ENCODE measurements around the gene ZNF354C.

ZNF354C gene

GRCh38 chr5:179119415-179120170 is 59.4 kb downstream of the ZNF354C start:
- Mint-ChIP-seq H3K4me3 (no peak overlapping the region), H3K4me1 (ENCODE audit: low read depth) (no peaks in the 10 kb centered on the region), H3K27ac (no peak overlapping the region), H3K9me3 (peaks cover 85% of the 10 kb centered on the region), H3K36me3 (ENCODE audit: low read depth) (no peaks in the 10 kb centered on the region), H3K27me3 (no peaks in the 10 kb centered on the region)
- intact Hi-C loops (cut with micrococcal nuclease): no loop called here

DNA sequence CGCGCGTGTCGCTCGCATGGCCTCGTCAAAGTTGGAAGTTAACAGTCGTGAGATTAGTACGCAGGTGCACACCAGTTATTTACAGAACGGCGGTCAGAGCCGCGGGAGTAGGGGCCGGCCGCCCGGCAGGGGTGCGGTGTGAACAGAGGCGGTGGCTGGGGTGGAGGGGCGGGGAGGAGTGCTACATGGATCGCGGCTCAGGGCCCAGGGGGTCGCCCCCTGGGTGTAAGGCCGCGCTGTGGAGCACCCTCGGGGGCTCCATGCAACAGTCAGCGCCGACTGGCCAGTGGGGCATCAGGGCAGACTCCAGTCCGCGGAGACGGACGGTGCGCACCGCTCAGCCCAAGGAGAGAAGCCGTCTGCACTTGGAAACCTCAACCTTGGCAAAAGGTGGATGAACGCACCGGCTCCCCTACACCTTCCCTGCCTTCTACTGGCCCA is 60.3 kb downstream of the ZNF354C start:
- no peak overlapping the region for H3K27ac Mint-ChIP-seq
- H3K9me3 Mint-ChIP-seq: peaks cover 85% of the 10 kb centered on the region
- no peaks in the 10 kb centered on the region for H3K4me1 Mint-ChIP-seq (ENCODE audit: low read depth)
- H3K4me3 Mint-ChIP-seq: no peak overlapping the region
- no peaks in the 10 kb centered on the region for H3K36me3 Mint-ChIP-seq (ENCODE audit: low read depth)
- intact Hi-C loops (cut with micrococcal nuclease): no loop called here
- no peaks in the 10 kb centered on the region for H3K27me3 Mint-ChIP-seq

DNA sequence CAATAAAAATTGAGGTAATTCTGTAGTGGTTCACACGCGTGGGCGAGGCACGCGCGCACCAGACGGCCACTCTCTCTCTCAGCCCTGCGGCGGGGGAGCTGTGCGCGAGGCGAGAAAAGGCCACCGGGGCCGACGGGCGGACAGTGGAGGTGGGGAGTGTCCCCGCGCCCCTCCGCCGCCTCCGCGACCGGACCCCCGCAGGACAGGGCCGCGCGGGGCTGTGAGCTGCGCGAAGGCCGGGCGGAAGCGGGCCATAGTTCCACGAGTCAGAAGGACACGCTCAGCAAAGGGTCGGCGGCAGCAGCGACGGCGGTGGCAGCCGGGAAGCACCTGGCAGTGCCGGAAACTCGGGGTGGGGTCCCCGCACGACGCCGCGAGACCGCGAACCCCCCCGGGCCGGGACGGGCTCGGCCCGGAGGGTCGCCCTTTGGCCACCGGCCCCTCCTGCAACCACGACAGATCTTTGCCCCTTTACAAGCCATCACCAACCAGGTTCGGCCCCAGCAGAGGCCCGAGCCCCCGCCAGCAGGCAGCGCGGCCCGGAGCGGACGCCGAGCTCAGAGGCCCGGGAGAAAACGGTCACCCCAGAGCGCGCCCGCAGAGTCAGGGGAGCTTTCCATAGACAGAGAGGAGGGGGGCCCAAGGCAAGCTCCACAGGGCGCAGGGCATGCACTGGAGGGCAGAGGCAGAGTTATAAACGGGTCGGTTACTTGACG is 60.9 kb downstream of the ZNF354C start:
- H3K27me3 Mint-ChIP-seq: no peaks in the 10 kb centered on the region
- peaks cover 85% of the 10 kb centered on the region for H3K9me3 Mint-ChIP-seq
- H3K27ac Mint-ChIP-seq: no peak overlapping the region
- H3K36me3 Mint-ChIP-seq (ENCODE audit: low read depth): no peaks in the 10 kb centered on the region
- intact Hi-C loops (cut with micrococcal nuclease): no loop called here
- no peak overlapping the region for H3K4me3 Mint-ChIP-seq
- no peaks in the 10 kb centered on the region for H3K4me1 Mint-ChIP-seq (ENCODE audit: low read depth)

- peaks cover 85% of the 10 kb centered on the region for H3K9me3 Mint-ChIP-seq
- H3K36me3 Mint-ChIP-seq (ENCODE audit: low read depth): no peaks in the 10 kb centered on the region
These were observed 61.5 kb downstream of the ZNF354C start for GRCh38 chr5:179121667-179122111.

GRCh38 chr5:179122411-179123108 is 62.4 kb downstream of the ZNF354C start:
- Mint-ChIP-seq H3K27ac (no peak overlapping the region), H3K27me3 (no peaks in the 10 kb centered on the region), H3K4me3 (no peak overlapping the region), H3K4me1 (ENCODE audit: low read depth) (no peaks in the 10 kb centered on the region), H3K9me3 (peaks cover 87% of the 10 kb centered on the region), H3K36me3 (ENCODE audit: low read depth) (no peaks in the 10 kb centered on the region)
- intact Hi-C loops (cut with micrococcal nuclease): no loop called here

More at GRCh38 chr5:179121667-179122111, 61.5 kb downstream of the ZNF354C start:
- no peaks in the 10 kb centered on the region for H3K27me3 Mint-ChIP-seq
- no peak overlapping the region for H3K4me3 Mint-ChIP-seq
- H3K27ac Mint-ChIP-seq: no peak overlapping the region
- H3K4me1 Mint-ChIP-seq (ENCODE audit: low read depth): no peaks in the 10 kb centered on the region
- intact Hi-C loops (cut with micrococcal nuclease): no loop called here

DNA sequence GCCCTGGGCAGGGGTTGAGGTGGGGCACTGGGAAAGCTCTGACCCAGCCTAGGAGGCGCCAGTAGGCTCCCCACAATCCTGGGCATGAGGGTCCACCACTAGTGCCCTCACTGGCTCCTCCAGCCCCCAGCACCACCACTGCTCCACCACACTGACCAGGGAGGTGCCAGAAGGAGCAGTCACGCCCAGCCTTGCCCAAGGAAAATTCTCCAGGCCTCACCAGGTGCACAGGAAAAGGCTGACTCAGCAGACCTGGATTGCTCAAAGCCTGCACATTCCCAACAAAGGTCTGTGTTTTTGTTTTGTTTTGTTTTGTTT is 62.9 kb downstream of the ZNF354C start:
- no peaks in the 10 kb centered on the region for H3K36me3 Mint-ChIP-seq (ENCODE audit: low read depth)
- H3K9me3 Mint-ChIP-seq: peaks cover 92% of the 10 kb centered on the region

DNA sequence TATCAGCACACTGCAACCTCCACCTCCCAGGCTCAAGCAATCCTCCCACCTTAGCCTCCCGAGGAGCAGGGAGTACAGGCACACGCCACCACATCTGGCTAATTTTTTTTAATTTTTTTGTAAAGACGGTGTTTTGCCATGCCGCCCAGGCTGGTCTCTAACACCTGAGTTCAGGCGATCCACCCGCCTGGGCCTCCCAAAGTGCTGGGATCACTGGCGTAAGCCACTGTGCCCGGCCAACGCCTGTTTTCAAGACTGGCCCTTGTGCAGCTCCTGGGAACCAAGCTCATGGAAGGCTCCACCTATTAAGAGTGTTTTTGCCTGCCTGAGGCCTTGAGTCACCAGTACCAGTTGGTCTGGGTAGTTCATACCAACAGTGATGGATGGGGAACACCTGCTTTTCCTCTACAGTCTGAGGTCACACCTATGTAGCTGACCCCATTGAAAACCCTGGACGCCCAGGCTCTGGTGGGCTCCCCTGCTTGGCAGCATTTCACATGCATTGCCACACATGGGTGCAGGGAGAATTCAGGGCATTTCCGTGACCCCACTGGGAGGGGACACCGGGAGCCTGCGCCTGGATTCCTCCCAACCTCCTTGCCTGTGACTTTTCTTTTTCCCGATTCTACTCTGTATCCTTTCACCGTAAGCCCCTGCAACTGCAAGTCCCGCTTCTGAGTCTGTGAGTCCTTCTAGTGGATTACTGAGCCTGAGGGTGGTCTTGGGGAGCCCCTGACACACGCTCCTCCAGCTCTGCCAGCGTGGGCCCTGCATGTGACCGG is 63.5 kb downstream of the ZNF354C start:
- Mint-ChIP-seq H3K4me3 (no peak overlapping the region), H3K27me3 (no peaks in the 10 kb centered on the region), H3K9me3 (peaks cover 95% of the 10 kb centered on the region), H3K27ac (no peak overlapping the region), H3K36me3 (ENCODE audit: low read depth) (no peaks in the 10 kb centered on the region), H3K4me1 (ENCODE audit: low read depth) (no peaks in the 10 kb centered on the region)
- intact Hi-C loops (cut with micrococcal nuclease): no loop called here

More for the DNA sequence above, 62.9 kb downstream of the ZNF354C start:
- no peak overlapping the region for H3K4me3 Mint-ChIP-seq
- intact Hi-C loops (cut with micrococcal nuclease): no loop called here
- no peaks in the 10 kb centered on the region for H3K27me3 Mint-ChIP-seq
- H3K27ac Mint-ChIP-seq: no peak overlapping the region
- no peaks in the 10 kb centered on the region for H3K4me1 Mint-ChIP-seq (ENCODE audit: low read depth)

DNA sequence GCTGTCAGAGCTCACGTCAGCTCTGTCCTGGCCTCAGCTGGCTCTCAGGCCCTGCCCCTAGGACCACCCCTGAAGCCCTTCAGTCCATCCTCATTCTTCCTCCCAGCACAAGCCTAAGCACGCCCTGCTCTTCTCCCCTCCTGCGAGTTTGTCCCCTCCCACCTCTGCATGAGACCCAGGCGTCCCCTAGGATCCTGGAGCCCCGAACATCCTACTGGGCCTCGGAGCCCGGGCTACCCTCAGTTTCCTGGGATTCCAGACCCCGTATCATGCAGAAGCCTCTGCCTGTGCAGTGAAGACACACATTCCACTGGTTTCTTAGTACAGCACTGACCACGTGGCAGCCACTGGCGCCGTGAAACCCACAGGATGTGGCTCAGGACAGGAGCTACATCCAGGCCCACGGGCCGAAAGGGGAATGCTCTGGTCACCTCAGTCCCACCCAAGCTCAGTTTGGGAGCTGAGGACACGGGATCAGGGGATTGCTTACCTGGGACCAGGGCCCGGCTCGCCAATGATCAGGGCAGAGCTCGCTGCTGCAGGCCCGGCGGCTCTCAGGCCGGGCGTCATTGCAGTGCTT is 64.2 kb downstream of the ZNF354C start:
- Mint-ChIP-seq H3K4me1 (ENCODE audit: low read depth) (no peaks in the 10 kb centered on the region), H3K9me3 (peaks cover 89% of the 10 kb centered on the region), H3K36me3 (ENCODE audit: low read depth) (no peaks in the 10 kb centered on the region), H3K27me3 (no peaks in the 10 kb centered on the region), H3K27ac (no peak overlapping the region), H3K4me3 (no peak overlapping the region)
- intact Hi-C loops (cut with micrococcal nuclease): no loop called here

GRCh38 chr5:179124853-179125788 is 64.9 kb downstream of the ZNF354C start:
- no peak overlapping the region for H3K27ac Mint-ChIP-seq
- H3K9me3 Mint-ChIP-seq: peaks cover 89% of the 10 kb centered on the region
- H3K36me3 Mint-ChIP-seq (ENCODE audit: low read depth): no peaks in the 10 kb centered on the region
- no peaks in the 10 kb centered on the region for H3K4me1 Mint-ChIP-seq (ENCODE audit: low read depth)
- intact Hi-C loops (cut with micrococcal nuclease): no loop called here
- no peak overlapping the region for H3K4me3 Mint-ChIP-seq
- H3K27me3 Mint-ChIP-seq: no peaks in the 10 kb centered on the region

DNA sequence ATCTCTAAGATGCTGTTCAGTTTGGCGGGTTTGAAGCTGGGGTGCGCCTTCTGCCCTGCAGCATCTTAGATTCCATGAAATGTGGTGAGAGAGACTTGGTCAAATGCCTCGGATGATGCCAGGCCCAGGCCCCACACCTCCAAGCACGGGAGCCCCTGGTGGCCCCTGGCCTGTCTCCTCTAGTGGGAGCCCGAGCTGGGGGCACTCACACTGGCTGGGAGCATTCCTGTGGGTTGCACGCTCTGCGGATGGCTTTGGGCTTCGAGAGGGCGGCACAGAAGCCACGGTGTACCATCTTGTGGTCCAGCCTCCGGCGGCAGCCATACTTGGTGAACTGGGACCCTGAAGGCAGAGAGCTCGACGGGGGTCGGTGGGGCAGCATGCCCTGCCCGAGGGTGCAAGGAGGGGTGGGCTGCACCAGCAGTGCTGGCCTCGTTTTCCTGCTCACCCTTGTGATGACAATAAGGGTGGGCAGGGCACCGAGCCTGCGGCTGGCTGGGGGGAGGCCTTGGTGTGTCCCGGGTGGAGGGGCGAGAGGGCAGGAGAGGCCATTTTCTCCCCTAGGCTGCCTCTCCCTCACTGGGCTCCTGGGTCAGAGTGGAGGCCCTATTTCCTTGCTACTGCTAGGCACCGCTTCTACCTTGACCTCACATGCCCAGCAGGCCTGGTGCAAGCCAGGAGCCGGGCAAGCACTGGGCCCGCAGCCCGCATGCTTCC is 65.8 kb downstream of the ZNF354C start:
- H3K4me1 Mint-ChIP-seq (ENCODE audit: low read depth): no peaks in the 10 kb centered on the region

GRCh38 chr5:179126506-179126991 is 66.4 kb downstream of the ZNF354C start:
- Mint-ChIP-seq H3K4me1 (ENCODE audit: low read depth) (no peaks in the 10 kb centered on the region), H3K36me3 (ENCODE audit: low read depth) (no peaks in the 10 kb centered on the region), H3K9me3 (peaks cover 77% of the 10 kb centered on the region), H3K27me3 (no peaks in the 10 kb centered on the region), H3K27ac (no peak overlapping the region), H3K4me3 (no peak overlapping the region)
- intact Hi-C loops (cut with micrococcal nuclease): no loop called here

More for the DNA sequence above, 65.8 kb downstream of the ZNF354C start:
- peaks cover 83% of the 10 kb centered on the region for H3K9me3 Mint-ChIP-seq
- no peaks in the 10 kb centered on the region for H3K27me3 Mint-ChIP-seq
- H3K4me3 Mint-ChIP-seq: no peak overlapping the region
- H3K27ac Mint-ChIP-seq: no peak overlapping the region
- intact Hi-C loops (cut with micrococcal nuclease): no loop called here
- no peaks in the 10 kb centered on the region for H3K36me3 Mint-ChIP-seq (ENCODE audit: low read depth)
